T-cell (primary cell): ENCODE measurements around the gene USH1G. TPM values are rescaled to one million over a fixed set of nuclear protein-coding genes. Genes with fewer than 3 reads are reported as not detected.

Source experiments
- ATAC-seq, 4 experiments: fragments of 200-7000 bp in 3 of 4; fragments of 150-1000 bp in 1 of 4; cut with Tn5 transposase; replicated peaks in 1 of 4; 1 replicate in 3 of 4; 2 replicates in 1 of 4; pipeline ENCODE4 v1.10.0; 2021; ENCODE audit warnings: moderate library complexity in 3 of 4, mild to moderate bottlenecking in 2 of 4, moderate number of reproducible peaks in 1 of 4
- CTCF ChIA-PET, 2 donors: fragments of 300-600 bp; sonication (Branson Sonifier 250); formaldehyde crosslinking; loops; one replicate each; lab custom pipeline; 2022; ENCODE audit warnings: antibody characterized with exemption in 2 of 2; lab: Charles Lee
- POLR2A ChIA-PET, 2 donors: fragments of 300-600 bp; sonication (Branson Sonifier 250); formaldehyde crosslinking; loops; one replicate each; lab custom pipeline; 2022; ENCODE audit warnings: antibody characterized with exemption in 2 of 2; lab: Charles Lee
- DNase-seq, 35 experiments: peaks; one replicate each; pipeline versions ENCODE4 v3.0.0 to v3.0.0-alpha.2; 2013 to 2023
- H3K27ac ChIP-seq: one replicate; pipeline ENCODE4 v1.5.1; 2013; ENCODE audit warnings: low read length
- H3K27me3 ChIP-seq, 2 experiments: replicated peaks in 1 of 2; 1 replicate in 1 of 2; 2 replicates in 1 of 2; pipeline versions ENCODE4 v1.6.1 to v1.7.0; 2013; ENCODE audit warnings: low read length in 1 of 2, mixed read lengths in 1 of 2; ENCODE audit not compliant: control insufficient read depth in 2 of 2, insufficient read depth in 2 of 2; ENCODE audit errors: extremely low read depth in 1 of 2
- H3K36me3 ChIP-seq, 2 donors: 1 replicate in 1 of 2; 2 replicates in 1 of 2; pipeline versions ENCODE4 v1.6.1 to v1.7.0; 2013; ENCODE audit warnings: low read length in 1 of 2; ENCODE audit not compliant: control insufficient read depth in 2 of 2, insufficient read depth in 1 of 2; ENCODE audit errors: extremely low read depth in 1 of 2
- H3K4me1 ChIP-seq, 2 experiments: 1 replicate in 1 of 2; 2 replicates in 1 of 2; pipeline versions ENCODE4 v1.6.1 to v1.7.0; 2013; ENCODE audit warnings: low read length in 2 of 2, mixed read lengths in 1 of 2; ENCODE audit not compliant: insufficient read depth in 2 of 2, control insufficient read depth in 1 of 2; ENCODE audit errors: extremely low read depth in 1 of 2
- H3K4me3 ChIP-seq, 2 donors: 1 replicate in 1 of 2; 2 replicates in 1 of 2; pipeline versions ENCODE4 v1.5.1 to v1.7.0; 2013; ENCODE audit warnings: mild to moderate bottlenecking in 2 of 2, low read length in 1 of 2, moderate library complexity in 1 of 2; ENCODE audit not compliant: control insufficient read depth in 1 of 2; ENCODE audit errors: extremely low read depth in 1 of 2
- H3K9me3 ChIP-seq: 2 replicates; pipeline ENCODE4 v1.7.0; 2013
- H3K27ac Mint-ChIP-seq, 2 donors: one replicate each; pipeline ENCODE4 v1.8.0; 2020 to 2021; ENCODE audit warnings: mild to moderate bottlenecking in 2 of 2, mixed read lengths in 2 of 2
- H3K27me3 Mint-ChIP-seq, 2 donors: one replicate each; pipeline ENCODE4 v1.8.0; 2021 to 2022; ENCODE audit warnings: mixed read lengths in 2 of 2
- H3K36me3 Mint-ChIP-seq: one replicate; pipeline ENCODE4 v1.8.0; 2021; ENCODE audit warnings: mixed read lengths
- H3K4me1 Mint-ChIP-seq, 3 donors: one replicate each; pipeline ENCODE4 v1.8.0; 2020 to 2022; ENCODE audit warnings: mixed read lengths in 3 of 3, mild to moderate bottlenecking in 1 of 3
- H3K4me3 Mint-ChIP-seq, 3 donors: one replicate each; pipeline ENCODE4 v1.8.0; 2020 to 2022; ENCODE audit warnings: mild to moderate bottlenecking in 3 of 3, mixed read lengths in 3 of 3, moderate library complexity in 3 of 3
- H3K9me3 Mint-ChIP-seq, 3 donors: one replicate each; pipeline ENCODE4 v1.8.0; 2020 to 2022; ENCODE audit warnings: mixed read lengths in 3 of 3
- WGBS: methylation state at CpG from one replicate; pipeline ENCODE4 v1.1.5; 2013; ENCODE audit warnings: missing lambda C conversion rate; ENCODE audit not compliant: insufficient coverage; 5-methylcytosine and 5-hydroxymethylcytosine counted together
- total RNA-seq, 35 experiments: library from RNA in 6 of 35; stranded (reverse) in 6 of 35; fragments of 120-200 nt in 1 of 35; gene quantifications; one replicate each; pipeline versions ENCODE4 v1.2.1 to v1.2.4 and lab custom pipeline; 2013 to 2026

Gene USH1G
- total RNA-seq, 5 donors from 2014 or later (not counting 1 experiment from before 2014, with no cell fraction given) = not detected

- Histone ChIP-seq H3K4me1 (peaks cover 2 to 31% of the 10 kb centered on the region in 2 experiments), H3K9me3 (no peaks in the 10 kb centered on the region), H3K27me3 (peaks cover 7 to 96% of the 10 kb centered on the region in 2 experiments), H3K4me3 (no peak overlapping the region), H3K36me3 (no peaks in the 10 kb centered on the region), H3K27ac (no peak overlapping the region)
- DNase-seq (no peak), ATAC-seq (no peak)
- H3K4me3 Mint-ChIP-seq = no peak overlapping the region
- ChIA-PET POLR2A (no interaction called here), CTCF (no interaction called here)
- no peaks in the 10 kb centered on the region for H3K36me3 Mint-ChIP-seq
- 48% methylated on average over 2 of the region's 6 CpGs for WGBS
- no peak overlapping the region for H3K27ac Mint-ChIP-seq
- H3K4me1 Mint-ChIP-seq = peaks cover 14 to 20% (median 14%) of the 10 kb centered on the region in 3 donors
- H3K9me3 Mint-ChIP-seq = no peaks in the 10 kb centered on the region
- H3K27me3 Mint-ChIP-seq = peaks cover 41 to 69% of the 10 kb centered on the region in 2 donors
These were observed 2.4 kb downstream of the USH1G start for GRCh38 chr17:74920642-74921025.

GRCh38 chr17:74920306-74920620, 2.8 kb downstream of the USH1G start:
- no peak for DNase-seq
- POLR2A ChIA-PET = no interaction called here

GRCh38 chr17:74919440-74920305, 3.4 kb downstream of the USH1G start:
- H3K9me3 Mint-ChIP-seq = no peaks in the 10 kb centered on the region
- H3K27me3 ChIP-seq = peaks cover 5 to 96% of the 10 kb centered on the region in 2 experiments
- CTCF ChIA-PET = interaction anchor here in 1 of 2 donors (1.1 kb wide), 1 partner anchor 123 kb away, joined by 3 read pairs; no protein-coding TSS in a partner anchor
- ATAC-seq (no peak), DNase-seq (peak in 1 of 35 experiments; percentile 20)
- no peak overlapping the region for H3K27ac Mint-ChIP-seq
- no peaks in the 10 kb centered on the region for H3K36me3 ChIP-seq
- no peak overlapping the region for H3K4me3 ChIP-seq
- peak overlapping the region in 1 of 3 donors; percentile 29 for H3K4me3 Mint-ChIP-seq
- peaks cover 31 to 59% of the 10 kb centered on the region in 2 donors for H3K27me3 Mint-ChIP-seq
- 64% methylated on average over 64 of the region's 67 CpGs for WGBS
- H3K4me1 Mint-ChIP-seq = peaks cover 12 to 15% (median 13%) of the 10 kb centered on the region in 3 donors
- peaks cover 2 to 29% of the 10 kb centered on the region in 2 experiments for H3K4me1 ChIP-seq
- no peaks in the 10 kb centered on the region for H3K36me3 Mint-ChIP-seq
- POLR2A ChIA-PET = no interaction called here
- H3K27ac ChIP-seq = no peak overlapping the region
- H3K9me3 ChIP-seq = no peaks in the 10 kb centered on the region

More at GRCh38 chr17:74920306-74920620, 2.8 kb downstream of the USH1G start:
- Histone ChIP-seq H3K9me3 (no peaks in the 10 kb centered on the region), H3K4me1 (peaks cover 2 to 31% of the 10 kb centered on the region in 2 experiments), H3K4me3 (no peak overlapping the region), H3K27ac (no peak overlapping the region), H3K36me3 (no peaks in the 10 kb centered on the region), H3K27me3 (peaks cover 7 to 96% of the 10 kb centered on the region in 2 experiments)
- Mint-ChIP-seq H3K36me3 (no peaks in the 10 kb centered on the region), H3K4me1 (peaks cover 14 to 17% (median 14%) of the 10 kb centered on the region in 3 donors), H3K9me3 (no peaks in the 10 kb centered on the region), H3K4me3 (no peak overlapping the region), H3K27me3 (peaks cover 37 to 65% of the 10 kb centered on the region in 2 donors), H3K27ac (no peak overlapping the region)
- WGBS = 65% methylated on average over 27 of the region's 27 CpGs
- CTCF ChIA-PET = no interaction called here
- no peak for ATAC-seq

GRCh38 chr17:74918906-74919305, 4.1 kb downstream of the USH1G start:
- DNase-seq = no peak
- no peaks in the 10 kb centered on the region for H3K9me3 Mint-ChIP-seq
- no peaks in the 10 kb centered on the region for H3K36me3 ChIP-seq
- ATAC-seq = no peak
- ChIA-PET POLR2A (no interaction called here), CTCF (interaction anchor here in 1 of 2 donors (0.7 to 1.1 kb wide), 2 partner anchors 46 to 124 kb away, joined by 3 to 4 read pairs; no protein-coding TSS in a partner anchor)
- no peaks in the 10 kb centered on the region for H3K9me3 ChIP-seq
- H3K27me3 ChIP-seq = peaks cover 5 to 88% of the 10 kb centered on the region in 2 experiments
- no peak overlapping the region for H3K4me3 Mint-ChIP-seq
- H3K27me3 Mint-ChIP-seq = peaks cover 27 to 55% of the 10 kb centered on the region in 2 donors
- no peak overlapping the region for H3K4me3 ChIP-seq
- no peak overlapping the region for H3K27ac ChIP-seq
- WGBS = 100% methylated on average over 1 of the region's 5 CpGs
- H3K27ac Mint-ChIP-seq = no peak overlapping the region
- peaks cover 2 to 22% of the 10 kb centered on the region in 2 experiments for H3K4me1 ChIP-seq
- no peaks in the 10 kb centered on the region for H3K36me3 Mint-ChIP-seq
- H3K4me1 Mint-ChIP-seq = peaks cover 6 to 11% (median 8%) of the 10 kb centered on the region in 3 donors

GRCh38 chr17:74917430-74917829, 5.6 kb downstream of the USH1G start:
- Mint-ChIP-seq H3K27ac (no peak overlapping the region), H3K36me3 (no peaks in the 10 kb centered on the region), H3K27me3 (peaks cover 24 to 49% of the 10 kb centered on the region in 2 donors), H3K9me3 (no peaks in the 10 kb centered on the region), H3K4me3 (no peak overlapping the region), H3K4me1 (peaks cover 1 to 2% (median 2%) of the 10 kb centered on the region in 3 donors)
- POLR2A ChIA-PET = no interaction called here
- Histone ChIP-seq H3K27me3 (peaks cover 2 to 74% of the 10 kb centered on the region in 2 experiments), H3K27ac (no peak overlapping the region), H3K9me3 (no peaks in the 10 kb centered on the region), H3K4me1 (peaks cover 0 to 7% of the 10 kb centered on the region in 2 experiments), H3K36me3 (no peaks in the 10 kb centered on the region), H3K4me3 (no peak overlapping the region)
- CTCF ChIA-PET = no interaction called here
- DNase-seq (no peak), ATAC-seq (no peak)
- WGBS = 91% methylated on average over 1 of the region's 10 CpGs

- CTCF ChIA-PET = interaction anchor here in 1 of 2 donors (0.6 kb wide), 1 partner anchor 127 kb away, joined by 3 read pairs; no protein-coding TSS in a partner anchor
These were observed 6.2 kb downstream of the USH1G start for GRCh38 chr17:74916851-74917199.

More at GRCh38 chr17:74916851-74917199, 6.2 kb downstream of the USH1G start:
- Mint-ChIP-seq H3K4me1 (peaks cover 0 to 2% (median 2%) of the 10 kb centered on the region in 3 donors), H3K36me3 (no peaks in the 10 kb centered on the region), H3K27ac (no peak overlapping the region), H3K4me3 (no peak overlapping the region), H3K27me3 (peaks cover 21 to 44% of the 10 kb centered on the region in 2 donors), H3K9me3 (no peaks in the 10 kb centered on the region)
- no peak overlapping the region for H3K4me3 ChIP-seq
- DNase-seq (no peak), ATAC-seq (no peak)
- no peaks in the 10 kb centered on the region for H3K36me3 ChIP-seq
- peaks cover 0 to 5% of the 10 kb centered on the region in 2 experiments for H3K4me1 ChIP-seq
- POLR2A ChIA-PET = no interaction called here
- H3K27ac ChIP-seq = no peak overlapping the region
- 91% methylated on average over 10 of the region's 11 CpGs for WGBS
- H3K9me3 ChIP-seq = no peaks in the 10 kb centered on the region
- H3K27me3 ChIP-seq = peaks cover under 1 to 67% of the 10 kb centered on the region in 2 experiments
